Esophagus muscularis mucosa (tissue), 3 donors: ENCODE results near the gene LIMS1.
"Not testable (repeated sequence)": the region's sequence is repeated elsewhere in the genome, so short reads cannot be mapped to it uniquely, and the experiment has no call there.

Experiments used
- CTCF ChIP-seq, 3 experiments: fragments of 200-600 bp in 2 of 3; fragments of 450-650 bp in 1 of 3; sonication (generic) in 2 of 3; IDR thresholded peaks; one replicate each; pipeline ENCODE4 v1.5.1; 2017 to 2019; ENCODE audit warnings: antibody characterized with exemption in 3 of 3, mild to moderate bottlenecking in 2 of 3, moderate library complexity in 1 of 3
- POLR2A ChIP-seq: fragments of 450-650 bp; IDR thresholded peaks from one replicate; pipeline ENCODE4 v1.6.1; 2017; ENCODE audit warnings: antibody characterized with exemption, moderate library complexity, mild to moderate bottlenecking, low read depth

GRCh38 chr2:108726048-108726447, 191.8 kb downstream of the LIMS1 start:
- not testable (repeated sequence) for TF ChIP-seq CTCF (IDR thresholded peaks at IDR 0.05); POLR2A
